Stimulated activated CD4-positive, alpha-beta T cell treated with anti-CD3 and anti-CD28 coated beads, Interleukin-15, amount 100 ng/mL, for 48 hours (primary cell): ENCODE results near the gene F12.
A peak's percentile ranks its signal among the peaks of the same experiment; 100 is the strongest.

Experiments
- DNase-seq, 2 donors: peaks; one replicate each; pipeline ENCODE4 v3.0.0-alpha.2; 2020; ENCODE audit warnings: low read depth in 2 of 2

Gene F12

DNA sequence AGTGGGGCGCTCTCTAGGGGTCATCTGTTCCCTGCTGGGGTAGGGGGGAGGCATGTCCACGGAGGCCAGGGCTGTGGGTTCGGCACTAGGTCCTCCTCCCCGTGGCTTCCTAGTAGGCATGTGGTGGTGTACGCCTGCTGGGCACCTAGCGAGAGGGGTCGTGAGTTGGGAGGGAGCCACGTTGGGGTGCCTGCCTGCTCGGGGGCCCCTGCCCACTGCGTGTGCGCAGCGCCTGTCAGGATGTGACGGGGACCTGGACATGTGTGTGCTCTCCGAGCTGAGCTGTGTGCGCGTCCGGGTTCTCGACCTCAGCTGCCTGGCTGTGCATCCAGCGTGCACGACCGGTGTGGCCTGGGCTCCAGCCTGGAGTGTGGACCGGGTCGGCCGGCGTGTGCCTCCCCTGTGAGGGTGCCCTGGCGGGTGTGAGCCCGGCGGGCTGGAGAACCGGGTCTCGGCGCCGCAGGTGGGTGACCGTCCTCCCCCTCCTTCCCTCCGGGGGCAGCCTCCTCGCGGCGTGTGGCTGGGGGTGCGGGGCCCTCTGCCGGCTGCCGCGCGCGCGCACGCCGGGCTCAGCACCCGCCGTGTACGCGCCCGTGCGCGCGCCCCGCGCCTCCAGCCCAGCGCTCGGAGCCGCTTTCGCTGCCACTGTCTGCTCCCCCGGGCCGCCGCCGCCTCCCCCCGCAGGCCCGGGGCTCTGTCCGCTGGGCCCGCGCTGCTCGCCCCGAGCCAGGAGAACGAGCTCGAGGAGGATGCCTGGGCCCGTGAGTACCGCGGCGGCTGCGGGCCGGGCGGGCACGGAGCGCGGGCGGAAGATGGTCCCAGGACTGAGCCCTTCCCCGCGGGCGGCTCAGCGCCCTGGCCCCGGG is 37.1 kb upstream of the F12 start, which contains the start of gene PRR7:
Gene PRR7 (plus strand): TSS at position 615 of the 866 bp plus-strand sequence. CDS start 8,254 bp downstream, outside the sequence.
- peak in 1 of 2 donors; percentile 56 for DNase-seq

DNA sequence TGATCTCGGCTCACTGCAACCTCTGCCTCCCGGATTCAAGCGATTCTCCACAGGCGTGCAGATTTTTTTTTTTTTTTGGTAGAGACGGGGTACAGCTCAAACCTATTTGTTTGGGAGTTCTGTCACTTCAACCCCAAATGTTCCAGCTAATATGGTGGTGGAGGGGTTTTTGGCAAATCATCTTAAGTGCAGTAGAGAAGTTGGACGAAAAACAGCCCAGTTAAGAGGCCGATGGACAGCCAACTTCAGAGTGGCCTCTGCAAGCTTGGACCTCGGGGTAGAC is 36.5 kb upstream of the F12 start:
- no peak for DNase-seq

DNA sequence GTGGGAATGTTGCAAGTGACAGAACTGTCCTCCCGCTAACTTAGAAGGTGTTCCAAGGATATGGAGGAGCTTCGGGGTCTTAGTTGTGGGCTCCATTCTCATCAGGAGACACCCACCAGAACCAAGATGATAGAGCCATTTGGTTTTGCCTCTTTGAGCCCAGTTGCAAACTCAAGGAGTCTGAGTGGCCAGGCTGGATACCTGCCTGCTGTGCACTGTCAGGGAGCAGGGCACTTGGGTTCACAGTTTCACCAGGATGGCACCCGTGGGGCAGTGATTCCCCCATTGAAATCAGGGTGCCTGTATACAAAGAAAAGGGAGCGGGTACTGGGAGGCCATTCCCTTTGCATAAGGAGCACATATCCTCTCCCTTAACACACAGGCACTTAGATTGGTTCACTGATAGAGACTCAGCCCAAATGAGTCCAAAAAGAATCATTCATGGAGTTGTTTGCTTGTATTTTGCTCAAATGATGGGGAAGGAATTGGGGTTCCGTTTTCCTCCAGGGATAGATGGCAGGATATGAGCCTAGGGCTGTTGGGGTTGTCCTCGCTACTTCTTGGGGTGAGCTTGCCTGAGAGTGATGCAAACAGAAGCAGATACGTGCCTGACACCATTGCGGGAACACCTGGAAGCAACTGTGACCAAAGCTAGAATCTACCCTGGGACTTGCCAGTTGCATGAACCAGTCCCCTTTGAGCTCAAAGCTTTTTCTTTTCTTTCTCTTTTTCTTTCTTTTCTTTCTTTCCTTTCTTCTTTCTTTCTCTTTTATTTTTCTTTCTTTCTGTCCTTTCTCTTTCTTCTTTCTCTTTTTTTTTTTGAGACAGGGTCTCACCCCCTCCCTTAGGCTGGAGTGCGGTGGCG is 35.9 kb upstream of the F12 start:
- no peak for DNase-seq

DNA sequence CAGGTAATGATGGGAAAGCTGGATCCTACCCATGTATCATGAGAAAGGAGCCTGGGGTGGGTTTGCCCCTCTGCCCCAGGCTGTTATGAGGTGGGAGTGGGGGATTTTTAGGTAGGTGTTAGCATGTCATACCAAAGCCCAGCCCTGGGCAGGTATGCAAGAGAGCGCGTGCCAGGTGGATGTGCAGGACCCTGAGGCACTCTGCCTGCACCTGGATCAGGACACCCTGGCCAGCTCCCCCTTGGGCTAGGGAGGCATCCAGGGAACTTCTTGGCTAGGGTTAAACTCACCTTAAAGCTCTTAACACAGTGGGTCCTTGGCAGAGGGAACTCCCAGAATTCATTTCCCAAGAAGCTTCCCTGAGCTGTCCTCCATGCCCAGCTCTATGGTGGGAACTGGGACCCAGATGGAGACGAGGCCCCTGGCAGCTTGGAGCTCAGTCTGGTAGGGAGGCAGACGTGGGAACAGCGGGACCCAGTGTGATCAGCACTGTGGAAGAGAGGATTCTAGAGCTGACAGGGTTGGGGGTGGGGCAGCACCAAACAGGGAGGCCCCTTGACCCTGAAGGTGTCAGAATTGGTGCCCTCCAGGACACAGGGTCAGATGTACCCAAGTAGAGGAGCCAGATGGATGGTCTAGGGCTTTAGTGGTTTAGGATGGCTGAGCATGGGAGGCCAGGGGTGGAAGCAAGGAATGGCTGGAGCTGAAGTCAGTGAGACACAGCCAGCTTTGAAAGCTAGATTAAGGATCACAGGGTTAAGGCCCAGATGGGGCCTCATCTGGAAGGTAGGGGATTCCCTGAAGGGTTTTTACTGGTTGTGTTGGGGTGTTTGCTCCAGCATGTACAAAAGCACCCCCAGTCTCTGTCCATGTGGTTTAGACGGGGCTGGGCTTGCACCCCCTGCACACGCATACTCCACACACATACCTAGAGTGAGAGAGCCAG is 35.0 kb upstream of the F12 start:
- DNase-seq, result no peak

DNA sequence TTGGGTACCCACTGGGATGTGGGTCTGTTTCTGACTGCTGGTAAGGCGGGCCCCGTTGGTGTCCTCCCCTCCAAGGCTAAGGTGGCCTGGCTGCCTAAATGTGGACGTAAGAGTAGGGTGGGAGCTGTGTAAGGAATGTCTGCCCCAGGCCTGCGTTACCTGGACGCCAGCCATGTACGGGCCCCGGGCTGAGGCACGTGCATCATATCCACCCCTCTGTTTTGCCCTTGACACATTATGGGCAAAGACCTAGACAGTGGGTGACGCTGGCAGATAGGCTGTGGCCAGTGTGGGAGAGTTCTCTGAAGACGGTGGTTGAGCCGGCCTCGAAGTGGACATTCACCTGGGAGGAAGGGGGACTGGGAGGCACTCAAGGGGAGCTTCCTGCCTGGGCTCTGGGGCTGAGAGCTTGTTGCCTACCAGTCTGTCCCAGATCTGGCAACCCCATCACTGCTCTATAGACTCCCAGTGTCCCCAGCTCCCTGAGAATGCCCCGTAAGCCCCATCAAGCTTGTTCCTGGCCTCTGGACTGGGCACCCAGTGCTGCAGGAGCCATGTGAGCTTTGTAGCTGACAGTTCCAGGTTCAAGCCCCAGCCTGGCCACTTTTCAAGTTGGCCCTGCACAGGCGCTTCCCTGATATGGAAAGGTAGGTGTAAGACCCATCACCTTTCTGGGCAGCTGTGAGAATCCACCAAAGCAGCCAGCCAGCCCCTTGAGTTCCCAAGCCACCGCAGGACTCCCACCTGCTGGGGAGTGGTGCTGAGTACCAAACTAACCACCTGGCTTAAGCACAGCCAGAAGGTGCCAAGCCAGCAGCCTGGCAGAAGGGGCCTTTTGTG is 34.0 kb upstream of the F12 start:
- DNase-seq, result no peak

DNA sequence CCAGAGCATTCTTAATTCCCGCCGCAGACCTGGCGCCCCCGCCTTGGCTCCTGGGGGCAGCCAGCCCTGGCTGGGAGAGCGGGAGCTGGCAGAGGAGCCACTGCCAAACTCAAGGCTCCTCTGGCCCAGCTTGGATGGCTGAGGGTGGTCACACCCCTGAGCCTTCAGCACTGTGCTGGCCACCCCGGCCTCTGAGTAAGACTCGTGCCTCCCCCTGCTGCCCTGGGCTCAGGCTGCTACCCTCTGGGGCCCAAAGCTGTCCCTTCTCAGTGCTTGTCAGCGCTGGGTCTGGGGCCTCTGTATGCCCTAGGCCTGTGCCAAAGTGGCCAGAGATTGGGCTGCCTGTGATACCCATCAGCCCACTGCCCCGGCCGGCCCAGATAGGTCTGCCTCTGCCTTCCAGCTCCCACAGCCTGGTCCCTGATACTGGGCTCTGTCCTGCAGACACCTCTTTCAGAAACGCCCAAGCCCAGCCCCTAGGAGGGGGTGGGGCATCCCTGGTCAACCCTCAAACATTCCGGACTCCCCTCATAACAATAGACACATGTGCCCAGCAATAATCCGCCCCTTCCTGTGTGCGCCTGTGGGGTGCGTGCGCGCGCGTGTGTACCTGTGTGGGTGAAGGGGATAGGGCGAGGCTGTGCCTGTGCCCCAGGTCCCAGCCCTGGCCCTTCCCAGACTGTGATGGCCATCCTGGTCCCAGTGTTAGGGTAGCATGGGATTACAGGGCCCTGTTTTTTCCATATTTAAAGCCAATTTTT is 32.9 kb upstream of the F12 start:
- DNase-seq, result no peak

DNA sequence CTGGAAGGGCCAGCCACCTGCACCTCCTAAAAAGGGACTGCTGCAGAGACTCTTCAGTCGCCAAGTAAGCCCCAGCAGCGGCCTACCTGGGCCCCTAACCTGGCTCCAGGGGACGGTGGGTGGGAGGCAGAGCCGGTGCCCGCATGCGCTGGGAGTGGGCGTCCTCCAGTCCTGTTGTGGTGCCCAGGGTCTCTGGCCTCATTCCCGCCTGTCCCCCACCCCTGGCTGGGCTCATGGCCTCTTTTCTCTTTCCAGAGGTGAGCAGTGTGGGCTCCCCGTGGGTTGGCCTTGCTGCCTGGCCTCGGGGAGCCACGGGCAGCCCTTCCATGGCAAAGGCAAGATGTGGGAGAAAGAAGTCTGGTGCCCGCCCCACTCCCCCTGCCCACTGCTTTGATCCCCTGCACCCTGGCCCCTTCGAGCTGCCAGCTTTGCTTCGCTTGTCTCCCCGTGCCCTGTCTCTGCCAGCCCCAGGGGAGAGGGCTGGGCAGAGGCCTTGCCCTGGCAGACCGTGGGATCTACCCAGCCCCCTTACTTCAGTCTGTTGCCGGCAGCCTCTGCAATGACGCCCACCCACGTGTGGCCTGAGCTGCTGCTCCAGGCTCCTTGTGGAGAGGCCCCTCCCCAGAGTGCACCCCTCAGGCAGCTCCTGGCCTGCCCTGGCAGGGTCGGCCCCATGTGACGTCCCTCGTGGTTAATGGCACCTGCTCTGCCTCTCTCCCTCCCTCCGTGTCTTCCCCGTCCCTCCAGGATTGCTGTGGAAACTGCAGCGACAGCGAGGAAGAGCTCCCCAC is 31.8 kb upstream of the F12 start:
- DNase-seq, result no peak

DNA sequence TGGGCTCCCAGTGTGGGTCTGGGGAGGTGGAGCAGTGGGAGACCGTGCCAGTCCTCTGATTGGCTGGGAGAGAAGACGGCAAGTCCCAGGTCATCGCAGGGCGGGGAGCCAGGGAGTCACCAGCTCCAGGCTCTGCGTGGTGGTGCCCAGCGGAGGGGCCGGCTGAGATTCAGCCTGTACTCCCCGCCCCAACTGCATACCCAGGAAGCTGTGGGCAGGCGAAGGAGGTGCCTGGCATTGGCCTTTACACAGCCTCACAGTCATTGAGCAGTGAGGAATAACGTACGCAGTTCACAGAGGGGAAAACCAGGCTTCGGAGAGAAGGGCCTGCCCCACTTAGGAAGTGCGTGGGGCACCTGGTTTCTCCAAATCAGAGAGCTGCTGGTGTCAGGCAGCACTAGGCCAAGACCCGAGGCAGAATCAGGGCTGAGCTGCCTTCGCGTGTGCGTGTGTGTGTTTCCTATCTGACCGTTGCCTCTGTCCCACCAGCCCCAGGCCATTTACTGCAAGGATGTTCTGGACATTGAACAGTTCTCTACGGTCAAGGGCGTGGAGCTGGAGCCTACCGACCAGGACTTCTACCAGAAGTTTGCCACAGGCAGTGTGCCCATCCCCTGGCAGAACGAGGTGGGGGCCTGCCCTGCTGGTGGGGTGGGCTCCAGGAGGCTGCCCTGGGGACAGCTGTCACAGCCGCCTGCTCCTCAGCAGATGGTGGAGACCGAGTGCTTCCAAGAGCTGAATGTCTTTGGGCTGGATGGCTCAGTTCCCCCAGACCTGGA is 31.0 kb upstream of the F12 start:
- DNase-seq, result peak in 1 of 2 donors; percentile 32

DNA sequence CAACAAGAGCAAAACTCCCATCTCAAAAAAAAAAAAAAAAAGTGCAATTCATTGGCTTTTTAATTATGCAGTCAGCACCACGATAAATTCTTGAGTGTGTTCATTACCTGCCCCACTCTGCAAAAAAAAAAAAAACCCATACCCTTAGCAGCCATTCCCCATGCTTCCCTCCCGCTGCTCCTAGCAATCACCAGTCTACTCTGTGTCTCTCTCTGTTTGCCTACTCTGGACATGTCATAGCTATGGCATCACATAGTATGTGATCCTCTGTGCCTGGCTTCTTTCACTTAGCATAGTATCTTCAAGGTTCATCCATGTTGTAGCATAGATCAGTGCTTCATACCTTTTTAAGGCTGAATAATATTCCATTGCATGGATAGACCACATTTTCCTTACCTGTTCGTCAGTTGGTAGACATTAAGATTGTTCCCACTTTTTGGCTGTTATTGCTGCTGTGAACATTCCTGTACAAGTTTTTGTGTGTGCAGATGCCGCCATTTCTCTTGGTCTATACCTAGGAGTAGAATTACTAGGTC is 30.2 kb upstream of the F12 start:
- DNase-seq, result no peak

DNA sequence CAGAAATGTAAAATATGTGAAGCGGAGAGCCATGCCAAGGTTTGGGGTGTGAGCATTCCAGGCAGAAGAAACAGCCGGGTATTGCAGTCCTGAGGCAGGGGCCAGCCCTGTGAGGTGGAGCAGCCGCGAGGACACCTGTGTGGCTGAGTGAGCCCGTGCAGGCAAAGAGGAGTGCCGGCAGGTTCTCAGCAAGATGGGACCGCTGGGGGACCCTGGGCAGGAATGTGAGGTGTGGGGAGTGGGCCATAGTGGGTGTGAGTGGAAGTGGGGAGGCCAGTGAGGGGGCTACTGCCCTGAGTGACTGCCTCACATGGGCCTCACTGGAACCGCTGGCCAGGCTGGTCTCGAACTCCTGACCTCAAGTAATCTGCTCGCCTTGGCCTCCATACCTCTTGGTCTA is 29.1 kb upstream of the F12 start:
- DNase-seq, result no peak

DNA sequence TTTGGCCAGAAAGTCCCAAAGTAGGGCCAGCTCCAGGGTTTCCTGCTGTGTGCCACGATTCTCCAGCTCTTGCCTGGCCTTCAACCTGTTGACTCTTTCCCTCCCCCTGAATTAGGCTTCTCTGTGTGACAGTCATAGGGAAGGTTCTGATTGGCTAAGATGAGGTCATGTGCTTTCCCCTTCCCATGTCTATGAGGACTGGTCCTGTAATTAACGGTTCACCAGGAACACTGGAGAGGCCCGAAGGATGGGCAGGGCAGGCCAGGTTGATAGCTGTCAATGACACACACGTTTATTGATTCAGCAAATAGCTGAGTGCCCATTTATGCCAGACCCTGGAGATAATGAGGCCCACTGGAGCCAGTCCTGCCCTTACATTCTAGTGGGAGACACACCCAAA is 28.3 kb upstream of the F12 start:
- DNase-seq, result no peak

DNA sequence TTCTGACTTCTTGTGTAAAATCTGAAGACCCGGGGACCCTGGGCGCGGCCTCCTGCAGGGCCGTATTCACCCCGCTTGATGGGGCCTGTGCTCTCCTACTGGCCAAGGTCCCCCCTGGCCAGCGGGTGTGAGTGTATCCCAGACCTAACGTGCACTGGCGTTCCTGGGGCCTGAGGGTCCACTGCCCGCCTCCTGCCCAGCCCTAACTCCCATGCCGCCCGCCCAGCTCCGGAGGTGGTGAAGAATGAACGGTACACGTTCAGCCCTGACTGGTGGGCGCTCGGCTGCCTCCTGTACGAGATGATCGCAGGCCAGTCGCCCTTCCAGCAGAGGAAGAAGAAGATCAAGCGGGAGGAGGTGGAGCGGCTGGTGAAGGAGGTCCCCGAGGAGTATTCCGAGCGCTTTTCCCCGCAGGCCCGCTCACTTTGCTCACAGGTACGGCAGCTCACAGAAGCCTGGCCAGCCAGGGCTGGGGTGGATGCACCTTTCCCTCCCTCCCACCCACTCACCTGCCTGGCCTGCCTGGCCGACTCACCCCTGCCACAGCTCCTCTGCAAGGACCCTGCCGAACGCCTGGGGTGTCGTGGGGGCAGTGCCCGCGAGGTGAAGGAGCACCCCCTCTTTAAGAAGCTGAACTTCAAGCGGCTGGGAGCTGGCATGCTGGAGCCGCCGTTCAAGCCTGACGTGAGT is 26.6 kb upstream of the F12 start:
- no peak for DNase-seq

DNA sequence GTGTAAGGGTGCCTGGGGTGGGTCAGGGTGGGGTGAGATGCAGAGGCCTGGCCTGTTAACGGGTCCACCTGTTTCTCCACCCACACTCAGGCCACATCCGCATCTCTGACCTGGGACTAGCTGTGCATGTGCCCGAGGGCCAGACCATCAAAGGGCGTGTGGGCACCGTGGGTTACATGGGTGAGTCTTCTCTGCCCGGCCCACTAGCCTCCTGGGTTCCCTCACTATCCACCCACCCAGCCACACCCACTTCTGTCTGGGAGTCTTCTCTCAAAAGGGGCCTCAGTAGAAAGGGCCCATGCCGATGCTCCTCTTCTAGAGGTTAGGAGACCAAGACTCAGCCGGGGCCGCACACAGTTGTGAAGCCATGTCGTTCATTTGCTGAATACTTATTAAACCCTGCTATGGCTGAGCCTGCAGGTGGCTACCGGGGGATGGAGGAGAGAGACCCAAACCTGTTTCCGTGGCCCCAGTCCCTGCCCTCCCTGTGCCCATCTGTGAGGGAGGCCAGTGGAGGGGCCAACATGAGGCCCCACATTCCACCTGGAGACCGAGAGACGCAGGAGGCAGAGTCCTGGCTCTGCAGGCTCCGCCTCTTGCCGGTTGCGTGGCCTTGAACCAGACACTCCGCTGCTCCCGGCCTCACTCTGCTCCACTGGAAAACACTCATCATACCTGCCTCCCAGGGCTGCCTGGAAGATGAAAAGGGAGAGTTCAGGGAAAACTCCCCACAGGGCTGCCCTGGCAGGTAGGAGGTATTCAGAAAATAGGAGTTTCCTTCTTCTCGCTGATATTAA is 25.8 kb upstream of the F12 start:
- DNase-seq, result no peak

DNA sequence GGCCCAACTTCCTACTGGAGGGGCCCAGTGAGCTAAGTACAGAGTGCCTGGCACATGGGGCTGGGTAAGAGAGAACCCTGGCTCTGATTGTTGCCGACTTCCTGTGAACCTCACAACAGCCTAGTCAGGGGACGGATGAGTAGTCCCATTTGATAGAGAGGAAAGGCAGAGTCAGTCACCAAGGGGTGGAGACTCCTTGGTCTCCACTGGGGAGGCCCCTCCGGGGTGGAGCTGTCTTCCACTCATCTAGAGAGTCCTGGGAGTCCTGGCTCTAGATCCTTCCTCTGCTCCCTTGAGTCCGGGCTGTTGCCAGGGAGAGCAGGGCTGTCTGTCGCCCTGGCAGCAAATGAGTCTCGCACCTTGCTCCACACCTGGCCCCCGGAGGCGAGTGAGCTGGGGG is 25.1 kb upstream of the F12 start:
- peak in 1 of 2 donors; percentile 68 for DNase-seq

DNA sequence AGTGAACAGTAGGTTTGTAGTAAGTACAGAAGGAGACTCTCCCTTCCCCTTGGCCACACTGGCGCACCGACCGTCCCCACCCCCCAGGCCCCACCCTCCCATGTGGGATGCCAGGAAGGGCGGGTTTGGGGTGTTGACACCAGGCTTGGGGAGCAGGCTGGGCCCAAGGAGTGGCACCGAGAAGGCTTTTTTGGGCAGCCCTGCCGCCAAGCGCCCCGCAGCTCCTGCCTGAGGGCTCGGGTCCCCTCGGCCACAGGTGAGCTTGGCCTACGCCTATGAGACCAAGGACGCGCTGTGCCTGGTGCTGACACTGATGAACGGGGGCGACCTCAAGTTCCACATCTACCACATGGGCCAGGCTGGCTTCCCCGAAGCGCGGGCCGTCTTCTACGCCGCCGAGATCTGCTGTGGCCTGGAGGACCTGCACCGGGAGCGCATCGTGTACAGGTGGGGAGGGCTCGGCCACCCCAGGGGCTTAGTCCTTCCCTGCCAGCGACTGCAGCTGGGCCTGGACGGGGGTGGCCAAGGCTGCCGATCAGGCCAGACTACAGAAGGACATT is 24.4 kb upstream of the F12 start:
- DNase-seq, result no peak

DNA sequence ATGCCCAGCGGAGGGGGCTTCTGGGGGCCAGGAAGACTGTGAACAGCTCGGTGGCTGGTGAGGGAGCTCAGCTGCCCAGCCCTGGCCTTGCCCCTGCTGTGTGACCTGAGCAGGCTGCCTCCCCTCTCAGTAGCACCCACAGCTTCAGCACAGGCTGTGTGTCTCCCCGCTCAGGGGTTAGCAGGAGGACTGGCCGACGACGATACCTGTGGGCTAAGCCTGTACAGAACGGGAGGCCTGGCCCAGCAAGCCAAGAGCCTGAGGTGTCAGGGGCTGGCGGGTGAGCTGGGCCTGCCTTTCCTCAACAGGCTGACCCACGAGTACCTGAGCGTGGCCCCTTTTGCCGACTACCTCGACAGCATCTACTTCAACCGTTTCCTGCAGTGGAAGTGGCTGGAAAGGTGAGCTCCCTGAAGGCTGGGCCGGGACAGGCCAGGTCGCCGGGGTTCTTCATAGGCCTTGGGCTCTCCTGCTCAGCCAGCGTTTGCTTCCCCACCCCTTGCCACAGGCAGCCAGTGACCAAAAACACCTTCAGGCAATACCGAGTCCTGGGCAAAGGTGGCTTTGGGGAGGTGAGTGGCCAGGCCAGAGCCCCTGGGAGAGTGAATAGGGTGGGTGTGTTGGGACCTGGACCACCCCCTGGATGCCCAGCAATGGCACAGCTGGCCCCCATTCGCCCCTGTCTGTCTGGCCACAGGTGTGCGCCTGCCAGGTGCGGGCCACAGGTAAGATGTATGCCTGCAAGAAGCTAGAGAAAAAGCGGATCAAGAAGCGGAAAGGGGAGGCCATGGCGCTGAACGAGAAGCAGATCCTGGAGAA is 23.7 kb upstream of the F12 start:
- DNase-seq, result no peak
